HepG2 (cell line): Measurements from ENCODE around the gene PAX7. TPM values are rescaled to one million over a fixed set of nuclear protein-coding genes. Genes with fewer than 3 reads are reported as not detected.
"Not testable (repeated sequence)": the region's sequence is repeated elsewhere in the genome, so short reads cannot be mapped to it uniquely, and the experiment has no call there.

Source experiments
- ATAC-seq: fragments of 200-7000 bp; cut with Tn5 transposase; 3 replicates; pipeline ENCODE4 v1.9.1; 2020; ENCODE audit warnings: mild to moderate bottlenecking, moderate library complexity
- BruUV-seq: library from RNA; stranded (reverse); fragments of 400-500 nt; replicated peaks from 2 replicates; lab custom pipeline; 2021; lab: Mats Ljungman, UMichigan
- CTCF ChIA-PET: fragments of 300-600 bp; formaldehyde crosslinking; extraction: SDS; loops from one replicate; lab custom pipeline; 2021; ENCODE audit warnings: low total read pairs, inconsistent platforms, low intra/inter-chr PET ratio; lab: Yijun Ruan, JAX
- POLR2A ChIA-PET: fragments of 350-600 bp; sonication (Branson Sonifier 250); formaldehyde crosslinking; loops from one replicate; lab custom pipeline; 2020; ENCODE audit warnings: antibody characterized with exemption, inconsistent platforms; lab: Yijun Ruan, JAX
- DNase-seq: peaks from one replicate; pipeline ENCODE4 v3.0.0-alpha.2; 2015; ENCODE audit warnings: low spot score
- FAIRE-seq: peaks from 3 replicates; lab custom pipeline; 2011; peaks lifted over from hg19 to GRCh38; lab: Jason Lieb, UNC
- H2AFZ ChIP-seq: one replicate; pipeline ENCODE4 v1.6.1; 2011; ENCODE audit warnings: low read length, inconsistent platforms
- H3K27ac ChIP-seq: fragments of 300-600 bp; 3 replicates; pipeline ENCODE4 v1.8.0; 2011; ENCODE audit warnings: mixed run types, mild to moderate bottlenecking, mixed read lengths, low read length, inconsistent platforms; ENCODE audit not compliant: insufficient read depth; ENCODE audit errors: extremely low read length
- H3K27me3 ChIP-seq, 2 experiments: fragments of 200-600 bp in 1 of 2; 2 replicates in 1 of 2; 3 replicates in 1 of 2; pipeline versions ENCODE4 v1.6.0 to v1.8.0; 2011; ENCODE audit warnings: low read length in 2 of 2, mild to moderate bottlenecking in 2 of 2, moderate library complexity in 2 of 2, inconsistent platforms in 1 of 2; ENCODE audit not compliant: insufficient read depth in 2 of 2, control insufficient read depth in 1 of 2
- H3K36me3 ChIP-seq, 2 experiments: fragments of 200-600 bp in 1 of 2; replicated peaks in 1 of 2; 2 replicates in 1 of 2; 3 replicates in 1 of 2; pipeline versions ENCODE4 v1.5.1 to v1.8.0; 2011; ENCODE audit warnings: low read length in 2 of 2, inconsistent platforms in 1 of 2; ENCODE audit not compliant: insufficient read depth in 2 of 2, control insufficient read depth in 1 of 2
- H3K4me1 ChIP-seq: 2 replicates; pipeline ENCODE4 v1.5.1; 2012; ENCODE audit warnings: low read length, inconsistent platforms; ENCODE audit not compliant: insufficient read depth
- H3K4me2 ChIP-seq: 2 replicates; pipeline ENCODE4 v1.6.0; 2011; ENCODE audit warnings: low read depth, low read length, inconsistent platforms
- H3K4me3 ChIP-seq, 3 experiments: fragments of 200-600 bp in 1 of 3; sonication (generic), shearing (Covaris generic) in 1 of 3; replicated peaks in 1 of 3; 2 replicates each; pipeline ENCODE4 v1.5.1; 2011 to 2016; ENCODE audit warnings: low read length in 3 of 3, inconsistent platforms in 2 of 3, low read depth in 2 of 3, mild to moderate bottlenecking in 2 of 3, control low read depth in 1 of 3, mixed read lengths in 1 of 3; ENCODE audit not compliant: insufficient read depth in 1 of 3
- H3K79me2 ChIP-seq: one replicate; pipeline ENCODE4 v1.6.1; 2011; ENCODE audit warnings: low read length, inconsistent platforms; ENCODE audit not compliant: insufficient read depth
- H3K9ac ChIP-seq: 2 replicates; pipeline ENCODE4 v1.6.0; 2011; ENCODE audit warnings: mild to moderate bottlenecking, low read depth, low read length, inconsistent platforms; ENCODE audit not compliant: insufficient read depth
- H3K9me3 ChIP-seq: 2 replicates; pipeline ENCODE4 v1.5.1; 2012; ENCODE audit warnings: mild to moderate bottlenecking, low read length
- H4K20me1 ChIP-seq: 2 replicates; pipeline ENCODE4 v1.6.0; 2011; ENCODE audit warnings: inconsistent platforms, mild to moderate bottlenecking, low read length, moderate library complexity; ENCODE audit not compliant: insufficient read depth
- ARNT ChIP-seq: fragments of 450-650 bp; IDR thresholded peaks from 2 replicates; pipeline ENCODE4 v1.6.1; 2017
- ELF1 ChIP-seq: sonication (generic); formaldehyde crosslinking; IDR thresholded peaks from 2 replicates; pipeline ENCODE4 v1.4.0; 2020; ENCODE audit warnings: missing genetic modification reagents
- FOXO1 ChIP-seq: sonication (generic); formaldehyde crosslinking; IDR thresholded peaks from 2 replicates; pipeline ENCODE4 v1.4.0; 2020; ENCODE audit warnings: missing genetic modification reagents
- GPBP1L1 ChIP-seq: sonication (generic); formaldehyde crosslinking; IDR thresholded peaks from 2 replicates; pipeline ENCODE4 v1.5.0; 2020; ENCODE audit warnings: mild to moderate bottlenecking, missing genetic modification reagents
- ISL2 ChIP-seq: sonication (generic); formaldehyde crosslinking; IDR thresholded peaks from 2 replicates; pipeline ENCODE4 v1.5.0; 2020; ENCODE audit warnings: missing genetic modification reagents
- NFATC3 ChIP-seq: sonication (generic); formaldehyde crosslinking; IDR thresholded peaks from 2 replicates; pipeline ENCODE4 v1.5.1; 2020; ENCODE audit warnings: mild to moderate bottlenecking, missing genetic modification reagents
- NR2F1 ChIP-seq, 2 experiments: fragments of 450-650 bp in 1 of 2; formaldehyde crosslinking in 1 of 2; IDR thresholded peaks; 2 replicates each; pipeline versions ENCODE4 v1.5.0 to v1.6.1; 2016 to 2020; ENCODE audit warnings: mild to moderate bottlenecking in 1 of 2, missing compliant biosample characterization in 1 of 2, missing genetic modification reagents in 1 of 2, moderate library complexity in 1 of 2
- PCBP1 ChIP-seq: fragments of 200-400 bp; formaldehyde crosslinking; IDR thresholded peaks from 2 replicates; pipeline ENCODE4 v1.6.1; 2017; ENCODE audit warnings: mild to moderate bottlenecking, low read depth, low read length, borderline replicate concordance
- RNF2 ChIP-seq: fragments of 450-650 bp; conservative IDR thresholded peaks from 2 replicates; pipeline ENCODE4 v1.6.1; 2016; ENCODE audit warnings: low read depth
- SSRP1 ChIP-seq: IDR thresholded peaks from 2 replicates; pipeline ENCODE4 v1.6.1; 2016; ENCODE audit warnings: control low read depth
- U2AF2 ChIP-seq: fragments of 200-400 bp; formaldehyde crosslinking; IDR thresholded peaks from 2 replicates; pipeline ENCODE4 v1.6.1; 2017; ENCODE audit warnings: low read depth, mild to moderate bottlenecking, low read length
- ZBTB7B ChIP-seq: sonication (generic); formaldehyde crosslinking; IDR thresholded peaks from 2 replicates; pipeline ENCODE4 v1.4.0; 2020; ENCODE audit warnings: missing genetic modification reagents
- ZNF468 ChIP-seq: sonication (generic); formaldehyde crosslinking; IDR thresholded peaks from 2 replicates; pipeline ENCODE4 v1.8.0; 2022; ENCODE audit warnings: mild to moderate bottlenecking, moderate library complexity, missing genetic modification reagents
- WGBS: methylation state at CpG from one replicate; pipeline ENCODE4 v1.1.6; 2017; ENCODE audit warnings: low lambda C conversion rate; 5-methylcytosine and 5-hydroxymethylcytosine counted together
- in situ Hi-C: cut with HindIII; loops from 2 replicates; pipeline ENCODE4 v1.10.0; 2017; ENCODE audit warnings: low pct_unique_long_range_greater_than_20kb; ENCODE audit not compliant: extremely low pct_ligation_motif_present
- intact Hi-C: fragments of 100-400 bp; cut with micrococcal nuclease; formaldehyde crosslinking; loops from one replicate; pipeline ENCODE4 v1.10.0; 2022; ENCODE audit not compliant: unreplicated experiment
- polyA plus RNA-seq, 8 experiments: library from polyadenylated mRNA; depleted of rRNA in 3 of 8; stranded (reverse) in 7 of 8; unstranded in 1 of 8; fragments of >200 nt; fragmentation: Illumina TruSeq in 4 of 8; extraction: Trizol in 4 of 8; gene quantifications; 2 replicates each; pipeline versions ENCODE4 v1.2.1 to v1.2.3, GENCODE V29; 2011 to 2016; ENCODE audit warnings: low read depth in 4 of 8, missing spikeins in 1 of 8, mixed read lengths in 1 of 8; ENCODE audit not compliant: insufficient read depth in 1 of 8
- total RNA-seq, 5 experiments: library from RNA; depleted of rRNA; stranded (reverse); fragments of >200 nt; fragmentation: Illumina TruSeq; extraction: Trizol; gene quantifications; 2 replicates each; pipeline ENCODE4 v1.2.3, GENCODE V29; 2016; ENCODE audit warnings: low read depth in 1 of 5
- TF ChIP-seq, protein P1 (sequence below): sonication (generic); formaldehyde crosslinking; IDR thresholded peaks from 2 replicates; pipeline ENCODE4 v1.9.0; 2021; ENCODE audit warnings: missing genetic modification reagents, mild to moderate bottlenecking, borderline replicate concordance
- TF ChIP-seq, protein P2 (sequence below): IDR thresholded peaks from 2 replicates; pipeline ENCODE4 v1.6.1; 2016; ENCODE audit warnings: control low read depth

PAX7 gene
- total and polyA plus RNA-seq, 2 of the 13 experiments (the other 11 are each of a cell fraction or from before 2014, with no cell fraction given), result not detected

DNA sequence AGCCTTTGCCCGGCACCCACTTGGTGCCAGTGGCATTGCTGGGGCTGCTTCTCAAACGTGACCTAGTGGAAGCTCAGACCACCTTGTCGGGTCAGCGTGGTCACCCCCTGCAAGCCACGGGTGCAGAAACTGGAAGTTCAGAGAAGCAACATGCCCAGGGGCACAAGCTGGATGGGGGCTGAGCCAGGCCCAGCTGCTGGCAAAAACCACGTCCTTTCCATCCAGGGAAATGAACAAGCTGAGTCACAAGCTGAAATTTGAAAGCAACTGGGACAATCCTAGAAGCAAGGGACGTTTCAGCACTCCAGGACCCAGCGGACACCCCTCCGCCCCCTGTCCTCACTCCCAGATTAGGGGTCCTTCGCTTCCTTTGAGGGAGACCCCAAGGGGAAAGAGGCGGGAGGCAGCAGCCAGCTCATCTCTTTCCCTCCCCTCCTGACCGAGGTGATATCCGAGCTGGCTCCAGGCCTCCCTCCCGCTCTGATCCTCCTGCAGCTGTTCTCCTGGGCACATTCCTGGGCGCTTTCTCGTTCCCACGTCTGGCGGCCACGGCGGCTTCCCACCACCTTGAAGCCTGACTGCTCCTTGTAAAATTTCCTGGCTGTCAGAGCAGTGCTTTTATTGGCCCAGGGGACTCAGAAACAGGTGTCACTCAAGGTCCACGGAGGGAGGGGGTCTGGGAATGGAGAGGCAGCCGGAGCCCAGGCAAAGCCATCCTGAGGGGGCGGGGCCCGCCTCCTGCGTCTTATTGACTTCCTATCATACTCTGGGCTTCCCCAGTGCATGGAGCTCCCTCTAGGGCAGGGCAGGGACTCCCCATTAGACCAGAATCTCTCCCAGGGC, 62.8 kb downstream of the PAX7 start:
- POLR2A ChIA-PET, result no interaction called here
- no peak overlapping the region for H3K9ac ChIP-seq
- intact Hi-C loops (no loop called here), in situ Hi-C loops (no loop called here)
- no peaks in the 10 kb centered on the region for H3K4me1 ChIP-seq
- no peak overlapping the region for H3K4me2 ChIP-seq
- ATAC-seq, result no peak; the same call in 2 of the 3 replicates
- BruUV-seq, result no TSS peak
- no peaks in the 10 kb centered on the region for H4K20me1 ChIP-seq
- CTCF ChIA-PET, result no interaction called here
- no peak for TF ChIP-seq SSRP1 (CRISPR knock-in tag)
- TF ChIP-seq ELF1 (CRISPR knock-in tag), result no peak
- TF ChIP-seq RNF2, result no peak
- TF ChIP-seq, protein P1, sequence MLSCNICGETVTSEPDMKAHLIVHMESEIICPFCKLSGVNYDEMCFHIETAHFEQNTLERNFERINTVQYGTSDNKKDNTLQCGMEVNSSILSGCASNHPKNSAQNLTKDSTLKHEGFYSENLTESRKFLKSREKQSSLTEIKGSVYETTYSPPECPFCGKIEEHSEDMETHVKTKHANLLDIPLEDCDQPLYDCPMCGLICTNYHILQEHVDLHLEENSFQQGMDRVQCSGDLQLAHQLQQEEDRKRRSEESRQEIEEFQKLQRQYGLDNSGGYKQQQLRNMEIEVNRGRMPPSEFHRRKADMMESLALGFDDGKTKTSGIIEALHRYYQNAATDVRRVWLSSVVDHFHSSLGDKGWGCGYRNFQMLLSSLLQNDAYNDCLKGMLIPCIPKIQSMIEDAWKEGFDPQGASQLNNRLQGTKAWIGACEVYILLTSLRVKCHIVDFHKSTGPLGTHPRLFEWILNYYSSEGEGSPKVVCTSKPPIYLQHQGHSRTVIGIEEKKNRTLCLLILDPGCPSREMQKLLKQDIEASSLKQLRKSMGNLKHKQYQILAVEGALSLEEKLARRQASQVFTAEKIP (CRISPR knock-in tag), result no peak
- no peak for TF ChIP-seq U2AF2
- TF ChIP-seq FOXO1 (CRISPR knock-in tag), result no peak
- TF ChIP-seq, protein P2, sequence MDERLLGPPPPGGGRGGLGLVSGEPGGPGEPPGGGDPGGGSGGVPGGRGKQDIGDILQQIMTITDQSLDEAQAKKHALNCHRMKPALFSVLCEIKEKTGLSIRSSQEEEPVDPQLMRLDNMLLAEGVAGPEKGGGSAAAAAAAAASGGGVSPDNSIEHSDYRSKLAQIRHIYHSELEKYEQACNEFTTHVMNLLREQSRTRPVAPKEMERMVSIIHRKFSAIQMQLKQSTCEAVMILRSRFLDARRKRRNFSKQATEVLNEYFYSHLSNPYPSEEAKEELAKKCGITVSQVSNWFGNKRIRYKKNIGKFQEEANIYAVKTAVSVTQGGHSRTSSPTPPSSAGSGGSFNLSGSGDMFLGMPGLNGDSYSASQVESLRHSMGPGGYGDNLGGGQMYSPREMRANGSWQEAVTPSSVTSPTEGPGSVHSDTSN (CRISPR knock-in tag), result no peak
- TF ChIP-seq GPBP1L1 (CRISPR knock-in tag), result no peak
- TF ChIP-seq ARNT, result no peak
- no peak for TF ChIP-seq ZNF468
- no peak for TF ChIP-seq NFATC3 (CRISPR knock-in tag)
- no peak for TF ChIP-seq ISL2
- no peak for TF ChIP-seq PCBP1
- TF ChIP-seq NR2F1 (CRISPR knock-in tag; IDR thresholded peaks at IDR 0.05), result no peak
- no peak for TF ChIP-seq ZBTB7B
- no peak overlapping the region for H3K27ac ChIP-seq
- H3K4me3 ChIP-seq, result no peak overlapping the region
- no peaks in the 10 kb centered on the region for H3K79me2 ChIP-seq
- 16% methylated on average over 23 of the region's 25 CpGs for WGBS
- no peak for FAIRE-seq
- H2AFZ ChIP-seq, result no peak overlapping the region
- no peaks in the 10 kb centered on the region for H3K9me3 ChIP-seq
- no peaks in the 10 kb centered on the region for H3K36me3 ChIP-seq
- H3K27me3 ChIP-seq, result peaks cover 4 to 51% of the 10 kb centered on the region in 2 experiments; a peak in 4 of 5 replicates
- DNase-seq, result no peak

DNA sequence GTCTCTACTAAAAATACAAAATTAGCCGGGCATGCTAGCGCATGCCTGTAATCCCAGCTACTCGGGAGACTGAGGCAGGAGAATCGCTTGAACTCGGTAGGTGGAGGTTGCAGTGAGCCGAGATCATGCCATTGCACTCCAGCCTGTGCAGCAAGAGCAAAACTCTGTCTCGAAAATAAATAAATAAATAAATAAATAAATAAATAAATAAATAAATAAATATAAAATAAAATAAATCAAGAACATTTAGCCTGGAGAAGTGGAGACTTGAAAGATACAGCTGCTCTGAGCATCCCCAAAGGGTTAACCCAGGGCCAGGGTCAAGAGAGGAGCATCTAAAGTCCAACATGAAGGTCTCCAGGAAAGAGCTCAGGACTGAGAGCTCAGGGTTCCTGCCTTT, 63.6 kb downstream of the PAX7 start:
- H3K36me3 ChIP-seq, result not testable (repeated sequence)

More for the DNA sequence above, 63.6 kb downstream of the PAX7 start:
- H4K20me1 ChIP-seq, H3K9ac ChIP-seq, DNase-seq, H3K4me2 ChIP-seq, POLR2A ChIA-PET, H3K4me3 ChIP-seq, H3K4me1 ChIP-seq, in situ Hi-C loops, FAIRE-seq, ATAC-seq, H2AFZ ChIP-seq, H3K27ac ChIP-seq, CTCF ChIA-PET, H3K79me2 ChIP-seq, intact Hi-C loops, H3K9me3 ChIP-seq, BruUV-seq: not testable (repeated sequence)
- peaks cover 4 to 55% of the 10 kb centered on the region in 2 experiments; a peak in 4 of 5 replicates for H3K27me3 ChIP-seq
- 27% methylated on average over 7 of the region's 7 CpGs for WGBS
